Activated T-helper 1 cell treated with anti-CD3 and anti-CD28 coated beads, Interleukin-2, amount 50 U/mL, for 16 hours (primary cell): ENCODE data around the gene ENTREP1.
"Not testable (repeated sequence)": the region's sequence is repeated elsewhere in the genome, so short reads cannot be mapped to it uniquely, and the experiment has no call there.

ENCODE experiments used
- DNase-seq, 2 donors: peaks; one replicate each; pipeline ENCODE4 v3.0.0-alpha.2; 2020; ENCODE audit warnings: low read depth in 1 of 2, low spot score in 1 of 2

ENTREP1 gene

DNA sequence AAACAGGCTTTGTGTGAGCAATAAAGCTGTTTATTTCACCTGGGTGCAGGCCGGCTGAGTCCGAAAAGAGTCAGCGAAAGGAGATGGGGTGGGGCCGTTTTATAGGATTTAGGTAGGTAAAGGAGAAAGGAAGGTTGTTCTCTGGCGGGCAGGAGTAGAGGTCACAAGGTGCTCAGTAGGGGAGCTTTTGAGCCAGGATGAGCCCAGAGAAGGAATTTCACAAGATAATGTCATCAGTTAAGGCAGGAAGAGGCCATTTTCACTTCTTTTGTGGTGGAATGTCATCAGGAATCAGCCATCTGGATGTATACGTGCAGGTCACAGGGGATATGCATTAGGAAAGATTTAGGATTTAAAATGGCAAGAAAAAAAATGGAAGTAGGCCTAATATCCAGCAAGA is 84.9 kb downstream of the ENTREP1 start:
- DNase-seq = not testable (repeated sequence)

- DNase-seq = no peak
Measured at GRCh38 chr9:69411246-69411645, 86.2 kb downstream of the ENTREP1 start.

- DNase-seq = no peak
Measured at GRCh38 chr9:69411931-69412740, 87.1 kb downstream of the ENTREP1 start.

DNA sequence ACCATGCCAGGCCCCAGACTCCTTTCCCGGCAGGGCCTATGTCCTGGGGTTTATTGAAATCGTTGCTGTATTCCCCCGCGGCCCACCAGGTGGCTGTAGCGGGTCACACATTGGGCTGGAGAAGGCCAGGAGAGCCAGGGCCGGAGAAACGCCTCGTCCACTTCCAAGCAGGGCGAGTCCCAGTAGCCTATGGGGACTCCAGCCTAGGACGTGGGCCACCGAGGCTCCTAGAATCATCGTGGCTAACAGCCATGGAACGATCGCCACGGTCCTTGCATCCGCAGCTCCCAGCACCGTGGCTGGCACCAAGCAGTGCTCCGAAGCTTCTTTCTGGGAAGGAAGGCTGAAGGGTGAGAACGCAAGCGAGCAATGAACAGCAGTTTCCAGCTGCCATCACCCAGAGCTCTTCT is 87.7 kb downstream of the ENTREP1 start:
- no peak for DNase-seq

DNA sequence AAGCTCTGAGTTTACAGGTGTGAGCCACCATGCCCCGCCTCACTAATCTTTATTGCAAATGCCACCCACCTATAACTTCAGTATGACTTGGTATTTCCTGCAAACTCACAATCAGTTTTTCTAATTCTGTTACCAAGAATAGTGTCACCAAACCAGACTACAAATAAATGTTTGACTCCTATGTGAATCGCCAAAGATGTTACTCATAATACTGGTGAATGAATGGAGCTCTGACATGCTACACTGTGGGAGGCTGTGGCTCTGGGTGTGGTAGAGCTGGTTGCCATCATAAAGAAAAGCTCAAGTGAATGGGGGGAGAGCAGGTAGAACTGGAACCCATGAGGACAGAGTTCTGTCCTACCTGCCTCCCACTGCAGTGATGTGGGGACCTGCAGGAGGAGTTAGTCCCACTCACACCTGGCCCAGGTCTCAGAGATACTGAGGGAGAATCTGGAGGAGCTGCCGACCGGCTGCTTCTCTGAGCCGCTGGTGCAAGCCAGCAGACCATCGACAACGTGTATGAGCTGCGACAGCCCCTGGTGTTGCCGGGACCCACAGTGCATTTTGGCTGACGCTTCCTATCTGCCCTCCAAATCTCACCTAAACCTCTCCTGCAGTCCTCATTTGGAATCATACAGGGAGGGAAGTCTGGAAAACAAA is 95.7 kb downstream of the ENTREP1 start:
- no peak for DNase-seq

DNA sequence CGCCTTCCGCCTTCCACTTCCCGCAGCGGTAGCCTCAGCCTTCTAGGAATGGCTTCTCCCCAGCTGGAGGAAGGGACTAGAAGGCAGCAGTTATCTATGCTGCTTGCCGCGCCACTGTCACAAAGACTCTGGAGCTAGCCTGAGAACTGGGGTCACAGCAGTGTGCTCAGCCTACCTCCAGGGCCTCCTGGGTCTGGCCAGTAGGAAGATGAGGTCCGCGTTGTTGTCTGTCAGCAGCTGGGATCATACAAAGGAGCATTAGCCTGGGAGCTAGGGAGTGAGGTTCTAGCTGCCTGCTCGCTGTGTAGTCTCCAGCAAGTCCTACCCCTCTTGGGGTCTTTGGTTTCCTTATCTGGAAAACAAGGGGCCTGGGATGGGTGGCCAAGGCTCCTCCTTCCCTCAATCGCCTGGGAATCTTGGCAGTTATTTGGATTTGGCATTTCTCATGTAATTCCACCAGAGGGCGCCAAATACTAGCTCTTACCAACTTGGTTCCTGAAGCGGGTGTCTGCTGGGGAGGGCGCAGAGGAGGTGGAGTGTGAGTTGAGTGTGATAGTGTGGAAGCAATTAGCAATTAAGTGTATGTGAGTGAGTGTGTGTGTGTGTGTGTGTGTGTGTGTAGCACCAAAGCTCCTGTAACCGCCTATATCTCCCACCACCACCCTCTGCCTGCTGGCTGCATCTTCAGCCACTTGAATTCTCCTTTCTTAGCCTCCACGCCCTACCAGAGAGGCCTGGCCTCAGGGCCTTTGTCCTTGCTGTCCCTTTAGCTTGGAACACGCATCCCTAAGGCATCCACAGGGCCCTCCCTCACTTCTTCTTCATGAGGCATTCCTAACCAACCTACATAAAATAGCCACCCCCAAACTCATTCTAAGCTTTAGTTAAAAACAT is 97.1 kb downstream of the ENTREP1 start:
- DNase-seq = peak in 1 of 2 donors; percentile 11

DNA sequence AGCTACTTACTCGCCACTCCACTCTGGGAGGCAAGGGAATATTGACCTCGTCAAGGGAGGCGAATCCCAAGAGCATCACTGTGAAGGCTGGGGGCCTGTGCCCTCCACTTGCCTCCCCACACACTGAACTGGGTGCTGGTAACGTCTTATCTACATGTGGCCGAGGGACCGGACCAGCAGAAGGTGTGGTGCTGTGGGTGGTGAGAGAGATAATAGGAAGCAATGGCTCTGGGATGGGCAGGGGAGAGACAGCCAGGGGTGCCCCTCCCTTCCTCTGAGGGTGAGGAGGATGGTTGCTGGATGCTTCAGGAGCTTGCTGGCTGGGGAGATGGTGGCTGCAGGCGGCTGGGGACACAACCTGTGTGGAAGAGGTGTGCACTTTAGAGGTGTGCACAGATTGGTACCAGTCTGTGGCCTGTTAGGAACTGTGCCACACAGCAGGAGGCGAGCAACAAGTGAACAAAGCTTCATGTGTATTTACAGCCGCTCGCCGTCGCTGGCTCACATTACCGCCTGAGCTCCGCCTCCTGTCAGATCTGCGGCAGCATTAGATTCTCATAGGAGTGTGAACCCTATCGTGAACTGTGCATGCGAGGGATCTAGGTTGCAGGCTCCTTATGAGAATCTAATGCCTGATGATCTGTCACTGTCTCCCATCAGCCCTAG is 100.3 kb downstream of the ENTREP1 start:
- no peak for DNase-seq

DNA sequence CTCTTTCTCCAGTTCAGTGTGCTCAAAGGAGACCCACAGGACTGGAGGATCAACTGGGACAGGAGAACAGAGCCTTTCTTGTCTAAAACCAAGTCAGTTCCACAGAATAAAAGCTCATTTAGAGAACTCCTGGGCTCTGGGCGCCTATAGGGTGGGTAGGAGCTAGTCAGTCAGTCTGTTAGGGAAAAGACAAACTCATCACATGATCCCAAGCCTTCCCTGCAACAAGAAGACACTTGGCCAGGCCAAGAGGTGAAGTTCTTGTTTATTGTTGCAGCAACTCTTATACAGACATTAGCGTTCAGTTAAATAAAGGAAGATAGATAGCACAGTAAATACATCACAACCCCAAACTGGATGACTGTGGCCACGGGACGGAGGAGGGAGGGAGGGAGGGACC is 102.3 kb downstream of the ENTREP1 start:
- no peak for DNase-seq

DNA sequence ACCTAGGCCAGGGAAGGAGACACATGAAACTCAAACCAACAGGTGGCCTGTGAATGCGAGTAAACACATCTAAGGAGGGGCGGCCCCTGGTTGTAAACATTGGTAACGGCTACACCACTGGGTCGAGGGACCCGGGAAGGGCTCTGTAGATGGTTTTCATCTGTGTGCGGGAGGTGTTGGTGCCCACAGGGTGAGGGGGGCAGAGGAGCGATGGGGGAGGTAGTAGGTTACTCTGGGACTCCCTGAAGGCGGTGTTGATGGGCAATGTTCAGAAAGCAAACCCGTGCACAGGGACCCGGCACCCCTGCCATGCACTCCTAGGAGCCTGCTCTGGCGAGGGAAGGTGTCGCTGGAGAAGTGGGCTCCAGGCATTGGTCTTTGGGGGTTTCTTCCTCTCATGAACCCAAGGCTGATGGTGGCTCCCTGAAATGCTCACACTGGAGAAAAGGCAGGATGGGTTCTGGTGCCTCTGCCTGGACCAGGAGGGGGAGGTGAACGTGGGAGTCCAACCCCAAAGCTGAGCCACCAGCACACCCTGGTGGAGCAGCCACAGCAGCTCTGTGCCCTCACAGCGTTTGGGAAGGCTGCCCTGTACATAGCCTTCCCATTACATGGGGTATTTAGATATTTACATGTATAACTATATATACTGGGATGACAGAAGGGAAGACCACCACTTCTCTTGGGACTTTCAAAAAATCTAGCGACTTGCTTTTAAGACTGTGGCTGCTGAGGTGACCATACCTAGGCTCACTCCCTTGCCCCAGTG is 103.2 kb downstream of the ENTREP1 start:
- DNase-seq = no peak

GRCh38 chr9:69429281-69429680 is 104.3 kb downstream of the ENTREP1 start:
- DNase-seq = no peak

- no peak for DNase-seq
Measured at GRCh38 chr9:69430206-69430605, 105.2 kb downstream of the ENTREP1 start.

GRCh38 chr9:69431203-69431602 is 106.2 kb downstream of the ENTREP1 start:
- DNase-seq = no peak

GRCh38 chr9:69431777-69432176 is 106.8 kb downstream of the ENTREP1 start:
- DNase-seq = no peak

DNA sequence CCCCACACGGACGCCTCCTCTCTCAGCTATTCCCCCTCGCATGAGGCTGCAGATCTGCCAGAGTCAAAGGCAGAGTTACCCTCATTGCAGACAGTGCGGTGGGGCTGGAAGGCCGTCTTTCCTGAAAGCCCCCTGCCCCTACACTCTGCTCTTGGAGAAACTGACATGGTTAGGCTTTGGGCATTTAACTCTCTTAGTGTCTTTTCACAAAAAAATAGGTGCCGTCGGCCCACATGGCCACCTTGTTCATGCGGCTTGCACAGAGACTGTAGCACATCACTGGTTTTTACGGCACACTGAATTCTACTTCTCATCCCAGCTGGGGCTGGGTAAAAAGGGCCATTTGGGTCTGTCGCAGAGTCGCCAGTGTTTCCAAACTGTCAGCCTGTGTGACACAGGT is 107.6 kb downstream of the ENTREP1 start:
- DNase-seq = no peak

DNA sequence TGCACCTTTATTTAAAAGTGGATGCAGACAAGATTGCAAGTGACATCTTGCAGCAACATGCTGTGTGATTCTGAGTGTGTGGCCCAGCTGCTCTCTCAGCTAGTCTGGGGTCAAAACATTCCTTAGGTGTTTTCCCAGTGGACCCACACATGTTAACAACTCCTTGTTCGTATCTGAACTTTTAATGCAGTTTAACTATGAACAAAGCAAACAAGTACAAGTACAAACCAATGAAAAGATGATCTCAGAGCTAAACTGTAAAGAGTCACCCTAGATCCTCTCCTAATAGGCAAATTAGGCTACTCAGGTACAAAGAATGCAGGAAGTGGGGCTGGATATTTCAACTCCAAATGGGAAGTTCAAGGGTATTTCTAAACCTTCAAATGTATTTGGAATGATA is 108.4 kb downstream of the ENTREP1 start:
- no peak for DNase-seq

DNA sequence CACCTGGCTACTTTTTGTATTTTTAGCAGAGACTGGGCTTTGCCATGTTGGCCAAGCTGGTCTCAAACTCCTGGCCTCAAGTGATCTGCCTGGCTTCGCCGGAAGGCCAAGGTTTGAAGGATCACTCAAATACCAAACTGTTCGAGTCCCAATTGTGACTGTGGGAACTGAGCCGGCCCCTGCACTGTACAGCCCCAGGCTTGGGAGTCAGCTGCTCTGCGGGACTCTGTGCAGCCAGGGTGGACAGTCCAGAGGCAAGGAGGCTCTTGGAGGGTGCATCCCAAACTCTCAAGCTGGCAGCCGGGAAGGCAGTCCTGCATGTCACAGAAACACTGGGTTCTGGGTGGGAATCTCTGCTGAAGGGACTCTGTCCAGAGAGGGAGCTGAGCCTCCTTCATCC is 109.0 kb downstream of the ENTREP1 start:
- DNase-seq = no peak

- DNase-seq = not testable (repeated sequence)
Measured at GRCh38 chr9:69439654-69440053, 114.6 kb downstream of the ENTREP1 start.

- DNase-seq = not testable (repeated sequence)
Measured at GRCh38 chr9:69440254-69440955, 115.4 kb downstream of the ENTREP1 start.
